Activated T-helper 9 cell treated with anti-CD3 and anti-CD28 coated beads, Interleukin-2, amount 50 U/mL, for 16 hours (primary cell): ENCODE results near the gene PSMD10.

Experiments used
- DNase-seq: peaks from one replicate; pipeline ENCODE4 v3.0.0-alpha.2; 2020; ENCODE audit warnings: low read depth

The PSMD10 gene, protein sequence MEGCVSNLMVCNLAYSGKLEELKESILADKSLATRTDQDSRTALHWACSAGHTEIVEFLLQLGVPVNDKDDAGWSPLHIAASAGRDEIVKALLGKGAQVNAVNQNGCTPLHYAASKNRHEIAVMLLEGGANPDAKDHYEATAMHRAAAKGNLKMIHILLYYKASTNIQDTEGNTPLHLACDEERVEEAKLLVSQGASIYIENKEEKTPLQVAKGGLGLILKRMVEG

GRCh38 chrX:108091264-108091877, at the start of gene PSMD10, which contains the start of gene ATG4A:
Gene PSMD10, minus strand, starts transcription at chrX:108091542. Its CDS starts 22 bp downstream, at chrX:108091520.
Gene ATG4A, plus strand, starts transcription at chrX:108091778. Its CDS starts 49 bp downstream, at chrX:108091827.
- DNase-seq, result peak; percentile 78

DNA sequence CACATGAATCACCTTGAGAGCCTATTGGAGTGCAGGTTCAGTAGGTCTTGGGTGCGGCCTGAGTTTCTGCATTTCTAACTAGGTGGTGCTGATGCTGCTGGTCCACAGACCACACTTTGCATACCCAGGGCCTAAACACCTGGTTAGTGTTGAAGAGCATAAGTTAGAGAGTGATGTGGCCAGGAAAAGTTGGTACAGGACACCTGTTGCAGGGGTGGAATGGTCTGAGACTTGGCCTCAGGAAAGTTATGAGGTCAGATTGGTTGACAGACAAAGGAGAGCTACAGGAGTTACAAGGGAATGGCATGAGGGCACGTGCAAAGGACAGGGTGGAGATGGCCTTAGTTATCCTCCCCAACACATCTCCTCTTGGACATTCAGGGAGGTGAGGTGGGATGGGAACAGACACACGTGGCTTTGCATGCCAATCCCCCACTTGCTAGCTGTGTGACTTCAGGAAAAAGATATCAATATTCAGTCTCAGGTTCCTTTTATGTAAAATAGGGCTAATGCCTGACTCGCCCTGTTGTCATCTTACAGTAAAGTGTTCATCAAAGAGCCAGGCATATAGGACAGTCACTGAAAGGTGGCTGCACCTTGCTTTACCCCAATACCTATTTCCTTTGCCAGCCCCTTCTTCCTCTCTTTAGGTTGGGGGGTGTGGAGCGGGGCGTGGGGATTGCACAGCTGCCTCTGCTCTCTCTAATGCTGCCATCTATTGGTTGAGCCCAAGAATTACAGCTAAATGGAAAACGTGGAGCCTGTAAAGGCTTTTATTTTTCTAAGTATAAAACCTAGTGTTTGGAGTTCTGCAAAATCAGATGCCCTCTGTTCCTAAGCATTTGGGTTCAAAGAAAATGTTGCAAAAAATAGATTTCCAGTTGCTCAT, 47.7 kb upstream of the PSMD10 start:
- no peak for DNase-seq

DNA sequence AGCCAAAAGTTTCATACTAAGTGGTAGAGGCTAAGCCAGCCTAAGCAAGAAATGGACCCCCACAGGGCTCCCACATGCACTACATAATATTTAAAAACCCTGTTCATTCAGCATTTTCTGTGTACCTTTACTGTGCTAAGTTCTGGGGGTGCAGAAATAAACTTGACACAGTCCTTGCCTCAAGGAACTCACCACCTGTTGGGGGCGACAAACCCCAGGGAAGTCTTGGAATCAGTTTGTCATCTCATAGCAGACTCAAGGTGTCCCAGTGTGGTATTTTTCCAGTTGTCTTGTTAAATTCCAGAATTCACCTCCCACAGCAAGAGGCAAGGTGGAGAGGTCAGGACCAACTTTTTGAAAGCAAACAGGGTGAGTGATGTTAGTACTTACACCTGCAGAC, 43.4 kb upstream of the PSMD10 start:
- no peak for DNase-seq

GRCh38 chrX:108132876-108133275, 41.5 kb upstream of the PSMD10 start:
- no peak for DNase-seq

GRCh38 chrX:108132034-108132433, 40.7 kb upstream of the PSMD10 start:
- no peak for DNase-seq

- no peak for DNase-seq
These were observed 40.1 kb upstream of the PSMD10 start for GRCh38 chrX:108131471-108131870.

- DNase-seq, result no peak
These were observed 39.5 kb upstream of the PSMD10 start for GRCh38 chrX:108130889-108131288.

- DNase-seq, result no peak
These were observed 35.8 kb upstream of the PSMD10 start for GRCh38 chrX:108127152-108127551.

DNA sequence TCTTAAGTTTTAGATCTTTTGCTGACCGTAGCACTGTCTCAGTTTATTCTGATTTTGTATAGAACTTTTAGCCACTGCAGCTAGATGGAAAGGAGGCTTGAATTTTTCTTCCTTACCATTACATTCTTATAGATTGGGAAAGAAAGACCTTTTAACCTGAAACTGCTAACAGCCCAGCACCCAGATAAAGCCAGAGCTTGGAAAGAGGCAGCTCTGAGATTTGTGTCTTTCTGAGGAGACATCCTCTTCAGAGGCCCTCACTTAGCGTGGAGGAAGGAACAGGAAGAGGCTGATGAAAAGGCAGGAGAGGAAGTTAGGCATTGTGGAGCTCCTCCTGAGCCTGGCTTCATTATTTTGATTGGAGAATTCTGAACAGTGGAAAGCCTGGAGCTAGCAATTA, 35.3 kb upstream of the PSMD10 start:
- no peak for DNase-seq

DNA sequence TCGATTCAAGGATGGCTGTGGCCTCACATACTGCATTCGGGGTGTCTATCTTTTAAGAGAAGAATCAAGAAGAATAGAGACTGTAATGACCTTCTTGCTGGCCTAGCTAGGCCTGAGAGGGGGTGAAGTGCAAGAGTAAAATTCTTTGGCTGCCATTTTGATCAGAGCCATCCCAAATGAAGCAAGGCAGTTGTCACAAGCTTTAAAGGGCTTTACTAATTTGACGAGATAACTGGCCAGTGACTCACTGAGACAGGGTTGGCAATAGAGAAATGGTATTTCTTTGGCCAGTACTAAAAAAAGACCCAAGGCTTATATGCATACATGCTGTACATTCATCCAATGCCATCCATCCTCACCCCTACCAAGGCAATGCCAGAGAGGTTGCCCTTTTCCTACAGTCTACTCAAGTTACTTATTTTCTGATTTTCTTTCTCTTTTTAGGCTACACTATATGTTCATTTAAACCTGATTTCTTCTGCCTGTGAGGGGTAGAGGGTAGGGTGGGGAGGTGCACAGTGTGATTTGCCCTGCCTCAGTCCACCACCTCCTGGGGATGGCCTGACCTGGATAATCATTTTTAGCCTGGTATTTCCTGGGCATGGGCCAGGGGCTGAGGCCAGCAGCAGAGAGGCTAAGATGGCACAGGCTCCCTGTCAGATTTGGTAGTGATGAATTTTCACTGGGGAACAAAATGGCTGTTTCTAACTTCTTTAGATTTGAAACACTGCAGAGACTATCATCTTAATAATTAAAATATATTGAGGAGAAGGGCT, 32.4 kb upstream of the PSMD10 start:
- DNase-seq, result no peak

DNA sequence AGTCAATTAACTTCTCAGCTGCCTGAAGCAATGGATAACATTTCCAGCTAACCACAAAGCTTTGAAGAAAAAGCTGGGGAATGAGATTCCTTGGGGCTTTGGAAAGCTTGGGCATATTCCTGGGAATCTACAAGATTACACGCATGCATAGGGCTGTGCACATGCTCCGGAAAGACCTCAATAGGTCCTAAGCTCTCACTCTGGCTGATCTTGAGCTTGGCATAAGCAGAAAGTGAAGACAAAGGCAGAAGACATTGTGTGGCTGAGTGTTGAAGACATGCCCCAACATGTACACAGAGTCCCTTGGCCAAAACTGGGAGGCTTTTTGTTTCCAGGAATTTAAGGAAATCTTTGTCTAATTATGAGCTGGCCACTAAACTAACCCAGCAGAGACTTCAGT, 31.4 kb upstream of the PSMD10 start:
- DNase-seq, result no peak

DNA sequence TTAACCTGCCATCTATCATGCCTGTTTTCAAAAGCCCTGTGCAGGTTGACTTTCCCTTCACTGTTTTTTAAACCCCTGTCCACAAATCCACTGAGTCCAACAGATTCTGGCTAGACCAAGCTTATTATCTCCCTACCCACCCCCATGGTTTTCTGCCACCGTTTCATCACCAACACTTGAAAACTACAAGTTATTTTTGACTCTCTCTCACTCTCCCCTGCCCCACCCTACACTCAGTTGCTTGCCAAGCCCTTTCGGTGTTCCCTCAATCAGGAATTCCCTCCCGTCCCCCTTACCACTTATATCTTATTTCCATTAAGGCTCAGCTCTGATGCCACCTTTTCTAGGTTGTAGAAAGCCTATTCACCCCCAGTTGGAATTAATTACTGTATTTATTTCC, 29.9 kb upstream of the PSMD10 start:
- no peak for DNase-seq

DNA sequence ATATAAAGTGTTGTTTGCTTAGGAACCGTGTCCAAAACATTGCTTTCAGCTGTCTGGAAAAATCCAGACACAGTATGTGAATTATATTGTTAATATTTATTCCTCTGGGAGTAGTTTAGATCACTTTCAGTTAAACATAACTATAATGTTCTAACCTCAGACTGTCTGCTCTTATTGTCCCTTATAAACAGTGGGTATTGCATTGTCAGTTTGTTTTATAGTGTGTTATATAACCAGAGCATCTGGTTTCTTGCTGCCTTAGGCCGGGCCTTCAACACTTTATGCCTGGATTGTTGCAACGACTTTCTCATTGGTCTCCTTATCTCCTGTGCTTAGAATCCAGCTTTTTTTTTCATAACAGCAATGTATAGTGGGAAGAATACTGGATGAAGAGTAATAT, 26.6 kb upstream of the PSMD10 start:
- DNase-seq, result no peak

- DNase-seq, result no peak
These were observed 23.2 kb upstream of the PSMD10 start for GRCh38 chrX:108114541-108114940.

DNA sequence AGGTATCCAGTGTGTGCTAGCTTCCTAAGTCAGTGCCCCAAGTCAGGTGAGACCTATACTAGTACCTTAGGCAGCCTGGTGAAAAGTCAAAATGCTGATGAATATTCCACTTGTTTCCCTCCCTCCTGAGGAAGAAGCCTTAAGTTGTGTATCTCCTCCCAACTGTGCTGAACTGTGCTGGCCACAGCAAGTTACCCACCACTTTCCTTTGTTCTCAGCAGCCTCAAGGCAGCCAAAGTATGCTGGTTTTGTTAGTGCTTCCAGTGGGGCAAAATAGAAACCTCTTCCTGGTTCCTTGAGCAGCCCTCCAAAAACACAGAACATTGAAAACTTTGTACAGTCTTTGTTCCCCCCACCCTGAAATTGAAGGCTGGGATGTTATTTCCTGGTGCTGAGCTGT, 14.1 kb upstream of the PSMD10 start:
- DNase-seq, result no peak

DNA sequence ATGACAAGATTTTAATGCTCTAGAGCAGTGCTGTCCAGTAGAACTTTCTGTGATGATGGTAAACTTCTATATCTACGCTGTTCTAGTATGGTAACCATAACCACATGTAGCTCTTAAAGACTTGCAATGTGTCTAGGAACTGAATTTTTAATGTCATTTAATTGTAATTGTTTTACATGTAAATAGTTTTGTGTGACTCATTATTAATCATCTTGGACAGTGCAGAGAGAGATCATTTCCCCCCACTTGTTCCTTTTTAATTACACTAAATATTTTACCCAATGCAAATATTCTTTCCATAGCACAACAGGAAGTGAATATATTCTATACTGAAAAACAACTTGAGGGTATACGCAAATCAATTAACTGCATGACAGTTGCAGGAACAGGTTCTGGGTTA, 6.0 kb upstream of the PSMD10 start:
- no peak for DNase-seq

- DNase-seq, result no peak
These were observed 543 bp upstream of the PSMD10 start for GRCh38 chrX:108091878-108092291.

DNA sequence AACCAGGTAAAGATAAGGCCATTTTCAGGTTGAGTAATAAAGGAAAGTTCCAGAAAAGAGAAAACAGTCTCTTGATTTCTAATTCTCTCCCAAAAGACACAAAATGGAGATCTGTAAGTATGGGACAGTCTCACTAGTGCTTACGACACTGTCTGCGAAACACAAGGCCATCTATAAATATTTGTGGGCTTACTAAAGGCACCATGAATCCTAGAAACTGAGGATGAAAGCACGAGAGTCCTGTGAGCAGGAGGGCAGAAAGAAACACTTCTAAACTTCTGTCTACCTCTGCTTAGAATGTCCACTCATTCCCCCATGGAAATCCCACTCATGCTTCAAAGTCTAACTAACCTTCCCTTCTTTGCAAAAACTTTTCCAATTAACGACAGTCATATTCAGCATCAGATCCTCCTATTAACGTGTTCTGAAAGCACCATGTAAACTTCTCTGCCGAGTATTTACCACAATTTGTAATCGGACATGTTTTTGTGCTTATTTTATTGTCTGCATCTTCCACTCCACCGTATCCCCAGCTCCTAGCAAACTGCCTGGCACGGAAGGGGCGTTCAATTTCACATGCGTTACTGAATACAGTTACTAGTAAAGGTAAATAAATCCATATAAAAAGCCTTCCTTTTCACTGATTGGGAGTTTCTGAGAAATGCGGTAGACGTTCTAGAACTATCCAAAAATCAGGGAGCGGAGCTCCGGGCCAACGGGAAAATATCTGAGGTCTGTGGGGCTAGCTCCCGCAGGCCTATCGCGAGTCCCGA, 665 bp downstream of the PSMD10 start:
- DNase-seq, result no peak

- DNase-seq, result no peak
These were observed 2.8 kb downstream of the PSMD10 start for GRCh38 chrX:108088511-108088910.

- no peak for DNase-seq
These were observed 3.5 kb downstream of the PSMD10 start for GRCh38 chrX:108087792-108088191.

GRCh38 chrX:108081110-108081509, 10.2 kb downstream of the PSMD10 start:
- DNase-seq, result no peak
